OCI-LY7 (cell line): ENCODE data around the gene TMPRSS3.

Experiments
- EZH2phosphoT487 ChIP-seq: fragments of 200-600 bp; sonication (generic); IDR thresholded peaks from 2 replicates; pipeline ENCODE4 v1.6.1; 2018; ENCODE audit warnings: low read depth, borderline replicate concordance, mild to moderate bottlenecking, mixed run types, antibody characterized with exemption, low read length, moderate library complexity, mixed read lengths
- TF ChIP-seq, protein P1 (sequence below): fragments of 200-600 bp; sonication (generic); conservative IDR thresholded peaks from 2 replicates; pipeline ENCODE4 v1.5.1; 2014; ENCODE audit warnings: mild to moderate bottlenecking, antibody characterized with exemption, low read length, moderate library complexity, mixed read lengths

DNA sequence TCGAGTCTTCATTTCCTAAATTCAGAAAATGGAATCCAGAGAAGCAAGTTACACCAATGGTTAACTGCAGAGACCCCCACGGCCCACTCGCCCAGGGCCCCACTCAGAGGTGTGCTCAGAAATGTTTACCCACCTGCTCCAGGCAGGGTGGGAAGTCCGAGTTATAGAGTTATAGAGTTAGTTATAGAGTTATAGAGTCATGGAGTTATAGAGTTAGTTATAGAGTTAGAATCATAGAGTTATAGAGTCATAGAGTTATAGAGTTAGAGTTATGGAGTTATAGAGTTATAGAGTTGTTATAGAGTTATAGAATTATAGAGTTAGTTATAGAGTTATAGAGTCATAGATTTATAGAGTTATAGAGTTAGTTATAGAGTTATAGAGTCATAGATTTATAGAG is 39.5 kb upstream of the TMPRSS3 start:
- TF ChIP-seq EZH2phosphoT487: no peak
- TF ChIP-seq, protein P1, sequence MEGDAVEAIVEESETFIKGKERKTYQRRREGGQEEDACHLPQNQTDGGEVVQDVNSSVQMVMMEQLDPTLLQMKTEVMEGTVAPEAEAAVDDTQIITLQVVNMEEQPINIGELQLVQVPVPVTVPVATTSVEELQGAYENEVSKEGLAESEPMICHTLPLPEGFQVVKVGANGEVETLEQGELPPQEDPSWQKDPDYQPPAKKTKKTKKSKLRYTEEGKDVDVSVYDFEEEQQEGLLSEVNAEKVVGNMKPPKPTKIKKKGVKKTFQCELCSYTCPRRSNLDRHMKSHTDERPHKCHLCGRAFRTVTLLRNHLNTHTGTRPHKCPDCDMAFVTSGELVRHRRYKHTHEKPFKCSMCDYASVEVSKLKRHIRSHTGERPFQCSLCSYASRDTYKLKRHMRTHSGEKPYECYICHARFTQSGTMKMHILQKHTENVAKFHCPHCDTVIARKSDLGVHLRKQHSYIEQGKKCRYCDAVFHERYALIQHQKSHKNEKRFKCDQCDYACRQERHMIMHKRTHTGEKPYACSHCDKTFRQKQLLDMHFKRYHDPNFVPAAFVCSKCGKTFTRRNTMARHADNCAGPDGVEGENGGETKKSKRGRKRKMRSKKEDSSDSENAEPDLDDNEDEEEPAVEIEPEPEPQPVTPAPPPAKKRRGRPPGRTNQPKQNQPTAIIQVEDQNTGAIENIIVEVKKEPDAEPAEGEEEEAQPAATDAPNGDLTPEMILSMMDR: no peak
